HepG2 (cell line): ENCODE results near the gene PAIP1.

ENCODE experiments used
- ATF2 ChIP-seq: sonication (generic); formaldehyde crosslinking; IDR thresholded peaks from 2 replicates; pipeline ENCODE4 v1.4.0; 2020; ENCODE audit warnings: missing genetic modification reagents
- CTCF ChIP-seq: sonication (generic); formaldehyde crosslinking; IDR thresholded peaks from 2 replicates; pipeline ENCODE4 v1.5.0; 2020; ENCODE audit warnings: mild to moderate bottlenecking, missing genetic modification reagents, moderate library complexity
- ETV6 ChIP-seq: sonication (generic); formaldehyde crosslinking; conservative IDR thresholded peaks from 2 replicates; pipeline ENCODE4 v1.4.0; 2020; ENCODE audit warnings: missing genetic modification reagents
- KLF16 ChIP-seq, 2 experiments: sonication (generic) in 1 of 2; formaldehyde crosslinking in 1 of 2; IDR thresholded peaks; 2 replicates each; pipeline versions ENCODE4 v1.6.1 to v1.8.0; 2016 to 2023; ENCODE audit warnings: missing genetic modification reagents in 2 of 2, missing compliant biosample characterization in 1 of 2
- RBAK ChIP-seq: sonication (generic); formaldehyde crosslinking; IDR thresholded peaks from 2 replicates; pipeline ENCODE4 v1.5.1; 2020; ENCODE audit warnings: mild to moderate bottlenecking, missing genetic modification reagents
- RFXAP ChIP-seq: sonication (generic); formaldehyde crosslinking; IDR thresholded peaks from 2 replicates; pipeline ENCODE4 v1.4.0; 2020; ENCODE audit warnings: missing genetic modification reagents, borderline replicate concordance
- TAF1 ChIP-seq: sonication (generic); formaldehyde crosslinking; IDR thresholded peaks from 2 replicates; pipeline ENCODE4 v1.4.0; 2020; ENCODE audit warnings: missing genetic modification reagents

- TF ChIP-seq ETV6 (CRISPR knock-in tag): no peak
- TF ChIP-seq KLF16 (CRISPR knock-in tag; IDR thresholded peaks at IDR 0.05): no peak
- TF ChIP-seq RFXAP (CRISPR knock-in tag): no peak
- no peak for TF ChIP-seq ATF2 (CRISPR knock-in tag)
- TF ChIP-seq CTCF (CRISPR knock-in tag): no peak
- no peak for TF ChIP-seq TAF1 (CRISPR knock-in tag)
- no peak for TF ChIP-seq RBAK (CRISPR knock-in tag)
These were observed 49.5 kb upstream of the PAIP1 start for GRCh38 chr5:43606351-43606750.
